H1 (cell line): Measurements from ENCODE around the gene IL27RA.

ENCODE experiments used
- CEBPB ChIP-seq: IDR thresholded peaks from 2 replicates; pipeline ENCODE4 v1.6.1; 2012; ENCODE audit warnings: low read depth, low read length
- CTBP2 ChIP-seq: IDR thresholded peaks from 2 replicates; pipeline ENCODE4 v1.7.0; 2011; ENCODE audit warnings: borderline replicate concordance, mild to moderate bottlenecking, moderate library complexity, mixed read lengths, low read length; ENCODE audit not compliant: insufficient read depth, insufficient read length
- EGR1 ChIP-seq: IDR thresholded peaks from 2 replicates; pipeline ENCODE4 v1.6.1; 2011; ENCODE audit warnings: low read depth, low read length, borderline replicate concordance
- EP300 ChIP-seq, 2 experiments: IDR thresholded peaks; 1 replicate in 1 of 2; 2 replicates in 1 of 2; pipeline ENCODE4 v1.6.1; 2011 to 2012; ENCODE audit warnings: low read depth in 2 of 2, low read length in 2 of 2, mild to moderate bottlenecking in 2 of 2, borderline replicate concordance in 1 of 2, inconsistent platforms in 1 of 2, moderate library complexity in 1 of 2
- EZH2 ChIP-seq: fragments of 200-600 bp; sonication (generic); IDR thresholded peaks from 2 replicates; pipeline ENCODE4 v1.7.1; 2012; ENCODE audit warnings: low read depth, mild to moderate bottlenecking, moderate library complexity, low read length, inconsistent platforms; ENCODE audit not compliant: severe bottlenecking
- JUND ChIP-seq: IDR thresholded peaks from 2 replicates; pipeline ENCODE4 v1.6.1; 2011; ENCODE audit warnings: mild to moderate bottlenecking, improper control_type of control experiment, low read length
- KDM1A ChIP-seq: fragments of 200-600, 300-600 bp; sonication (generic); IDR thresholded peaks from 2 replicates; pipeline ENCODE4 v1.7.1; 2016; ENCODE audit warnings: mild to moderate bottlenecking, low read length, borderline replicate concordance
- POLR2A ChIP-seq, 2 experiments: IDR thresholded peaks; 1 replicate in 1 of 2; 2 replicates in 1 of 2; pipeline ENCODE4 v1.6.1; 2011; ENCODE audit warnings: low read depth in 2 of 2, low read length in 2 of 2, mild to moderate bottlenecking in 2 of 2; ENCODE audit errors: control extremely low read depth in 1 of 2
- RAD21 ChIP-seq, 2 experiments: IDR thresholded peaks in 1 of 2; conservative IDR thresholded peaks in 1 of 2; 2 replicates each; pipeline ENCODE4 v1.6.1; 2011; ENCODE audit warnings: low read depth in 2 of 2, low read length in 2 of 2, improper control_type of control experiment in 1 of 2, inconsistent platforms in 1 of 2, mild to moderate bottlenecking in 1 of 2, moderate library complexity in 1 of 2
- TAF1 ChIP-seq: IDR thresholded peaks from 2 replicates; pipeline ENCODE4 v1.6.1; 2011; ENCODE audit warnings: mild to moderate bottlenecking, low read depth, low read length
- TAF7 ChIP-seq: optimal IDR thresholded peaks from 2 replicates; pipeline ENCODE3; 2011; ENCODE audit warnings: low read depth, mild to moderate bottlenecking, inconsistent platforms, low read length, moderate library complexity, borderline replicate concordance
- TBP ChIP-seq: IDR thresholded peaks from 2 replicates; pipeline ENCODE4 v1.6.1; 2011; ENCODE audit warnings: low read depth, low read length, improper control_type of control experiment
- TF ChIP-seq, protein P1 (sequence below), 3 experiments: IDR thresholded peaks; 1 replicate in 2 of 3; 2 replicates in 1 of 3; pipeline versions ENCODE4 v1.5.1 to v1.6.1; 2011; ENCODE audit warnings: low read length in 3 of 3, mild to moderate bottlenecking in 3 of 3, inconsistent platforms in 2 of 3, low read depth in 1 of 3, moderate library complexity in 1 of 3; ENCODE audit not compliant: insufficient read depth in 1 of 3; ENCODE audit errors: control extremely low read depth in 1 of 3
- TF ChIP-seq, protein P2 (sequence below): IDR thresholded peaks from 2 replicates; pipeline ENCODE4 v1.6.1; 2011; ENCODE audit warnings: low read length, improper control_type of control experiment

DNA sequence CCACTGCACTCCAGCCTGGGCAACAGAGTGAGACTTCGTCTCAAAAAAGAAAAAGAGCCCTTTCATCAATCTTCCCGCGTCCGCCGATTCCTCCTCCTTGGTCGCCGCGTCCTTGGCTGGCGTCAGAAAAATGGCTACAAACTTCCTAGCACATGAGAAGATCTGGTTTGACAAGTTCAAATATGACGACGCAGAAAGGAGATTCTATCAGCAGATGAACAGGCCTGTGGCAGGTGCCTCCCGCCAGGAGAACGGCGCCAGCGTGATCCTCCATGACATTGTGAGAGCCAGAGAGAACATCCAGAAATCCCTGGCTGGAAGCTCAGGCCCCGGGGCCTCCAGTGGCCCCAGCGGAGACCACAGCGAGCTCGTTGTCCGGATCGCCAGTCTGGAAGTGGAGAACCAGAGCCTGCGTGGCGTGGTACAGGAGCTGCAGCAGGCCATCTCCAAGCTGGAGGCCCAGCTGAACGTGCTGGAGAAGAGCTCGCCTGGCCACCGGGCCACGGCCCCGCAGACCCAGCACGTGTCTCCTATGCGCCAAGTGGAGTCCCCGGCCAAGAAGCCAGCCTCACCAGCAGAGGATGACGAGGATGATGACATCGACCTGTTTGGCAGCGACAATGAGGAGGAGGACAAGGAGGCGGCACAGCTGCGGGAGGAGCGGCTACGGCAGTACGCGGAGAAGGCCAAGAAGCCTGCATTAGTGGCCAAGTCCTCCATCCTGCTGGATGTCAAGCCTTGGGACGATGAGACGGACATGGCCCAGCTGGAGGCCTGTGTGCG, 38.9 kb downstream of the IL27RA start:
- no peak for TF ChIP-seq CEBPB
- TF ChIP-seq EGR1 = no peak
- no peak for TF ChIP-seq TAF1
- no peak for TF ChIP-seq CTBP2
- no peak for TF ChIP-seq POLR2A (IDR thresholded peaks at IDR 0.05; ENCODE audit: control extremely low read depth in 1 of 2, low read depth in 2 of 2, low read length in 2 of 2)
- TF ChIP-seq EP300 (IDR thresholded peaks at IDR 0.05; ENCODE audit: borderline replicate concordance in 1 of 2, low read depth in 2 of 2, low read length in 2 of 2) = no peak
- TF ChIP-seq, protein P1, sequence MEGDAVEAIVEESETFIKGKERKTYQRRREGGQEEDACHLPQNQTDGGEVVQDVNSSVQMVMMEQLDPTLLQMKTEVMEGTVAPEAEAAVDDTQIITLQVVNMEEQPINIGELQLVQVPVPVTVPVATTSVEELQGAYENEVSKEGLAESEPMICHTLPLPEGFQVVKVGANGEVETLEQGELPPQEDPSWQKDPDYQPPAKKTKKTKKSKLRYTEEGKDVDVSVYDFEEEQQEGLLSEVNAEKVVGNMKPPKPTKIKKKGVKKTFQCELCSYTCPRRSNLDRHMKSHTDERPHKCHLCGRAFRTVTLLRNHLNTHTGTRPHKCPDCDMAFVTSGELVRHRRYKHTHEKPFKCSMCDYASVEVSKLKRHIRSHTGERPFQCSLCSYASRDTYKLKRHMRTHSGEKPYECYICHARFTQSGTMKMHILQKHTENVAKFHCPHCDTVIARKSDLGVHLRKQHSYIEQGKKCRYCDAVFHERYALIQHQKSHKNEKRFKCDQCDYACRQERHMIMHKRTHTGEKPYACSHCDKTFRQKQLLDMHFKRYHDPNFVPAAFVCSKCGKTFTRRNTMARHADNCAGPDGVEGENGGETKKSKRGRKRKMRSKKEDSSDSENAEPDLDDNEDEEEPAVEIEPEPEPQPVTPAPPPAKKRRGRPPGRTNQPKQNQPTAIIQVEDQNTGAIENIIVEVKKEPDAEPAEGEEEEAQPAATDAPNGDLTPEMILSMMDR (IDR thresholded peaks at IDR 0.05; ENCODE audit: control extremely low read depth in 1 of 3, insufficient read depth in 1 of 3, low read depth in 1 of 3, low read length in 3 of 3) = no peak
- no peak for TF ChIP-seq KDM1A
- no peak for TF ChIP-seq EZH2
- TF ChIP-seq JUND = no peak
- TF ChIP-seq RAD21 (IDR thresholded peaks at IDR 0.05 in 1 of 2, conservative IDR thresholded peaks at IDR 0.05 in 1 of 2; ENCODE audit: low read depth in 2 of 2, low read length in 2 of 2) = no peak
- no peak for TF ChIP-seq TBP
- TF ChIP-seq TAF7 = no peak
- TF ChIP-seq, protein P2, sequence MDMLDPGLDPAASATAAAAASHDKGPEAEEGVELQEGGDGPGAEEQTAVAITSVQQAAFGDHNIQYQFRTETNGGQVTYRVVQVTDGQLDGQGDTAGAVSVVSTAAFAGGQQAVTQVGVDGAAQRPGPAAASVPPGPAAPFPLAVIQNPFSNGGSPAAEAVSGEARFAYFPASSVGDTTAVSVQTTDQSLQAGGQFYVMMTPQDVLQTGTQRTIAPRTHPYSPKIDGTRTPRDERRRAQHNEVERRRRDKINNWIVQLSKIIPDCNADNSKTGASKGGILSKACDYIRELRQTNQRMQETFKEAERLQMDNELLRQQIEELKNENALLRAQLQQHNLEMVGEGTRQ = no peak
